ENCODE data around the gene PRPF8.
"Not testable (repeated sequence)": the region's sequence is repeated elsewhere in the genome, so short reads cannot be mapped to it uniquely, and the experiment has no call there.

- TF ChIP-seq CTCF (conservative IDR thresholded peaks at IDR 0.05; ENCODE audit: low read depth, low read length); EZH2 (IDR thresholded peaks at IDR 0.05; ENCODE audit: borderline replicate concordance, low read depth, low read length, poor library complexity, severe bottlenecking): not testable (repeated sequence)
Observed at GRCh38 chr17:1652794-1653193, 31.9 kb downstream of the PRPF8 start.
